Measurements from ENCODE around the gene LGALS16.
"Not testable (repeated sequence)": the region's sequence is repeated elsewhere in the genome, so short reads cannot be mapped to it uniquely, and the experiment has no call there.

Gene LGALS16

GRCh38 chr19:39677961-39678889 is 22.5 kb downstream of the LGALS16 start:
- no peak for DNase-seq (ENCODE audit: low spot score)

DNA sequence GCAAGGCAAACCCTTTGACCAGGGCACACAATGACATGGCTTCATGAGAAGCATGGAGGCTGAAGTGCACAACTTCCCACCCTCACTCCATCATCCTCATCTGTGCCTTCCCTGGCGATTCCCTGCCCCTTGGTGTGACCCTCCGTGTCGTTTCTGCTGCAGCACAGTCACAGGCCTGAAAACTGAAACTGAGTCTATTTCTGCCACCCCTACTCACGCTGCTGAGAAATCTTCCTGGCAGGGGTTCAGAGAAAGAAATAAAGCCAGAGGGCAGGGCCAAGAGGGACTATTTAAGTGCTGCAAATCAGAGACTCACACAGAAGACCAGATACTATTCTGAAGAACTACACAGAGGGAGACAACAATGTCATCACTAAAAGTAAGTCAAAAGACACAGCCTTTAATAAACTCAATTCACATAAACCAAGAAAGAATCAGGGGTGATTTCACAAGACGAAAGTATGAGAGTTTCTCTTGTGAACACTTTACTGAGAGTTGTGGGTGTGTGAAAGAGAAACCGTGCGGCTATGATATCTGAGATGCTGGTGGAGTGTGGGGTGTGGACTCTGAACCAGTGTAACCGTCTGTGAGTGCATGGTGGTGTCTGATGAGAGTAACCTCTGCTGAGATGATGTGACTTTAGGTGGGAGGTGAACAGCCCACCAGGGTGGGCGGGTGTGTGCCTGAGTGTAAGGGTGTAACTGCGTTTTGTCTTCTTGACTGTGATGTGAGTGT is 23.5 kb downstream of the LGALS16 start:
- no peak for DNase-seq (ENCODE audit: low spot score)

DNA sequence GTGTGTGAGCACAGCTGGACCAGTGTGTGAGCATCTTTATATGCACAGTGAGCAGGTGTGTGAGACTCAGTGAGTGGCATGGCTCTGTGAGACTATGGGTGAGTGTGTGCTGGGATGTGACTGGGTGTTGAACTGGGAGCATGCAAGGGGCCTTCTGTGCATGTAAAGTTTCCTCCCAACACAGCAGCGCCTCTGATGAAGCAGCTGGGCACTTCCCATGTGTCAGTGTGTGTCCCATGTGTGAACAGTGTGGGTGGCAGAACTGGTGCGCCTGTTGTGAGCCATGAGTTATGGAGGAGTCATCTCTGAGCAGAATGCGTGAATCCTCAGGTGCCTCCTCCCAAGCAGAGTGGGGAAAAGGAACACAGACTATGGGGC is 24.1 kb downstream of the LGALS16 start:
- DNase-seq (ENCODE audit: low spot score), result no peak

DNA sequence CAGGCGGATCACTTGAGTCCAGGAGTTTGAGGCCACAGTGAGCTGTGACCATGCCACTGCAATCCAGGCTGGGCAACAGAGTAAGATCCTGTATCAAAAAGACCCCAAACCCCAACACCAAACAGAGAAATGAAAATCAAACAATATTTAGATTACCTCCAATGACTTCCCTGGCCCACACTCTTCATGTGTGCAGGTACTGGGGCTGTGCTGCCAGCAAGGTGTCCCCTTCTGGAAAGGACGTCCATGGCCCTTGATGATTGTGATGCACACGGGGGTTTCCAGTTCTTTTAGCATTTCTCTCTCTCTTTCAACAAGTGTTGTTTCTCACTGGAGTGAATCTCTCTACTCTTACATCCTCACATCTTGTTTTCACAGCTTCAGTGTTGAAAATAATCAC is 24.9 kb downstream of the LGALS16 start:
- DNase-seq (ENCODE audit: low spot score), result no peak

DNA sequence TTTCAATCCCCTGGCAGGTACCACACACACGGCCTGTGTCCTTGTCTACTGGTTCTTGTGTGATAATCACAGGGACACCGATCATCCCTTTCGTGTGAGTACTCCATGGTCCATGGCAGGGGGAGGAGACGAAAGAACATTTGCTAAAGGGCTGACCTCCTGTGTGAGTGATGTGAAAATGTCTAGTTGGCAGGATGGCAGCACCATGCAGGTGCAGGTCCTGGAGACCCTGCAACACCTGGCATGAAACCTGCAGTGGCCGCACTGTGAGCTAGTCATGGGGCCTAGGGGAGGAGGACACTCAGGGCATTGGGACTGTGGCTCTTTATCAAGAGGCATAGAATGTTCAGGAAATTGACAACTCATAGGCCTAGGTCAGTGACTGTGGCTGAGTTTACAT is 25.7 kb downstream of the LGALS16 start:
- DNase-seq (ENCODE audit: low spot score), result no peak

DNA sequence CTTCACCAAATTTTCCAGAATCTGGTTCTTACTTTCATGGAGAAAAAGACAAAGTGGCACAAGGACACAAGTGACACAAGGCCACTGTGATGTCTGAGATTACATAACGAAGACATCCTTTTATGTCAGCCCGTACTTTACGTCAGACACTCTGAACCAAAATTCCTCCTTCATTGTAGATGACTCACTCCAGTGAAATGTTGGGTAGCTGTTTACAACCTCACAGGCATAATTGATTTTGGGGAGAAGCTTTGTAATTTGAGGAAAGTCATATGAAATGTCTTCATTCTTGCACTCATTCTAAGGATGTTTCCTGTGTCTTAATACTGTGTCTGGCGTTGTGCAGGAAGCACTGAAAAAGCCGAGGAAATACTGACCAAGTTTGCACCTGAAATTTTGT is 28.6 kb downstream of the LGALS16 start:
- no peak for DNase-seq (ENCODE audit: low spot score)

- DNase-seq (ENCODE audit: low spot score), result no peak
Observed at GRCh38 chr19:39686739-39687138, 31.0 kb downstream of the LGALS16 start.

DNA sequence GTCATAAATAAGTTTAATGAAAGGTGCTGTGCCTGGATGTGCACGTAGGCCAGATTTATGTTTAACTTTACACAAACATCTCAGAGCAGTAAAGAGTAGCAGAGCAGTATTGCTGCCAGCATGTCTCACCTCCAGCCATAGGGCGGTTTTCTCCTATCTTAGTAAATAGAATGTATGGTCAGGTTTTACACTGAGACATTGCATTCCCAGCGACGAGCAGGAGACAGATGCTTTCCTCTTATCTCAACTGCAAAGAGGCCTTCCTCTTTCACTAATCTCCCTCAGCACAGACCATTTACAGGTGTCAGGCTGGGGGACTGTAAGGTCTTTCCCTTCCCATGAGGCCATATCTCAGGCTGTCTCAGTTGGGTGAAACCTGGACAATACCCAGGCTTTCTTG is 32.9 kb downstream of the LGALS16 start:
- DNase-seq (ENCODE audit: low spot score), result not testable (repeated sequence)

DNA sequence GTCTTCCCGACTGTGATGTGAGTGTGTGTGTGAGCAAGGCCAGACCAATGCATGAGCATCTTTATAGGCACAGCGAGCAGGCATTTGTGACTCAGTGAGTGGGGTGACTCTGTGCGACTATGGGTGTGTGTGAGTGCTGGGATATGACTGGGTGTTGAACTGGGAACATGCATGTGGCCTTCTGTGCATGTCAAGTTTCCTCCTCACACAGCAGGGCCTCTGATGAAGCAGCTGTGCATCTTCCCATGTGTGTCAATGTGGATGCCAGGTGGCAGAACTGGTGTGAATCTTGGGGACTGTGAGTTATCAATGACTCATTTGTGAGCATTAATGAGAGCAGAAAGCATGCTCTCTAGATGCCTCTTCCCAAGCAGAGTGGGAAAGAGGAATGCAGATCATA is 36.5 kb downstream of the LGALS16 start:
- no peak for DNase-seq (ENCODE audit: low spot score)

DNA sequence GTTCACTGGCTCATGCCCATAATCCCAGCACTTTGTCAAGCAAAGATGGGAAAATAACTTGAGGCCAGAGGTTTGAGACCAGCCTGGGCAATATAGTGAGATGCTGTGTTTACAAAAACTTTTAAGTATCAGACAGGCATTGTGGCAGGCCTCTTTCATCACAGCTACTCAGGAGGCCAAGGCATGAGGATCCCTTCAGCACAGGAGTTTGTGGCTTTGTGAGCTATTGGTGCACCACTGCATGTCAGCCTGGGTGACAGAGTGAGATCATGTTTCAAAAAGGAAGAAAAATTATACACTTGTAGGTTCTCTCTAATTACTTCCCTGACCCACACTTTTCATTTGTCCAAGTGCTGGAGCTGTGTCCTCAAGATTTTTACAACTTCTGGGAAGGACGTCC is 37.1 kb downstream of the LGALS16 start:
- DNase-seq (ENCODE audit: low spot score), result no peak

DNA sequence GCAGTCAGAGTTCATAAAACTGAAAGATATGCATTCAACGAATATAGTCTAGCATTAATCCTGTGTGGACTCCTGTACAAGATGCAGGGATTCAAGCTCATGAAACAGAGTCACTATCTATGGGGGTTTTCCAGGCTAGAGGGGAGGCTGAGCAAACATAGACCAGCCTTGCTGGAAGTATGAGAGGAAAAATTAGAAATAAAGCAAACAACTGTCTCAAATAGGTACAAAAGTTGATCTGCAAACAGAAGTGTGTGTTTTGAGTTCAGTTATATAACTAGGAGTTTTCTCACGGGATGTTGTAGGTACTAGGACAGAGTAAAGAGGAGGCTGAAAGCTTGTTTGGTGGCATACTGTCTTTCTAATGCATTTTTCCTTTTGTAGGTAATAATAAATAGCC is 40.0 kb downstream of the LGALS16 start:
- no peak for DNase-seq (ENCODE audit: low spot score)

DNA sequence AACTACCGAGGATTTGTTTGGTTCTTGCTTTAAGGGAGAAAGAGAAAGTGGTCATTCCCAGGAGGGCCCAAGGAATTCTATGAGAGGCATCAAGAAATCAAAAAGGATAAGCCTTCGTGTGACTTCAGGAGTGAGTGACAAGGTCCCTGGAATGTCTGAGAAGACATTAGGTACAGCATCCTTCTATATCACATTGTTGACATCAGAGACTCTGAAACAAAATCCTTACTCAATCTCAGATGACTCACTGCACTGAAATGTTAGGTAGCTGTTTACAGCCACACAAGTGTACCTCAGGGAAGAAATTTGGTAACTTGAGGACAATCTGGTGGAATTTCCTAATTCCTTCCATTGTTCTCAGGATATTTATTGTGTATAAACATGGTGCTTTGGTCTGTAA is 40.7 kb downstream of the LGALS16 start:
- DNase-seq (ENCODE audit: low spot score), result no peak

- DNase-seq (ENCODE audit: low spot score), result no peak
Observed at GRCh38 chr19:39698535-39698934, 42.8 kb downstream of the LGALS16 start.

DNA sequence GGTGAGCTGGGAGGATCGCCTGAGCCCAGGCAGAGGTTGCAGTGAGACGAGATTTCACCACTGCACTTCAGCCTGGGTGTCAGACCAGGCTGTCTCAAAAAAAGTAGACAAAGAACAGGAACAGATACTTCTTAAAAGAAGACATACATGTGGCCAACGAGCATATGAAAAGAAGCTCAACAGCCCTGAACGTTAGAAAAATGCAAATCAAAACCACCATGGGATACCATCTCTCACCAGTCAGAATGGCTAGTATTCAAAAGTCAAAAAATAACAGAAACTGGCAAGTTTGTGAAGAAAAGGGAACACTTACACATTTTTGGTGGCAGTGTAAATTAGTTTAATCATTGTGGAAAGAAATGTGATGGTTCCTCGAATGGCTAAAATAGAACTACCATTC is 45.6 kb downstream of the LGALS16 start:
- DNase-seq (ENCODE audit: low spot score), result peak; percentile 8

GRCh38 chr19:39704181-39705044 is 48.7 kb downstream of the LGALS16 start, which contains the start of gene LGALS14:
TSS of gene LGALS14 (plus strand) at chr19:39704481. CDS start at chr19:39704529, 48 bp downstream.
- DNase-seq (ENCODE audit: low spot score), result no peak

DNA sequence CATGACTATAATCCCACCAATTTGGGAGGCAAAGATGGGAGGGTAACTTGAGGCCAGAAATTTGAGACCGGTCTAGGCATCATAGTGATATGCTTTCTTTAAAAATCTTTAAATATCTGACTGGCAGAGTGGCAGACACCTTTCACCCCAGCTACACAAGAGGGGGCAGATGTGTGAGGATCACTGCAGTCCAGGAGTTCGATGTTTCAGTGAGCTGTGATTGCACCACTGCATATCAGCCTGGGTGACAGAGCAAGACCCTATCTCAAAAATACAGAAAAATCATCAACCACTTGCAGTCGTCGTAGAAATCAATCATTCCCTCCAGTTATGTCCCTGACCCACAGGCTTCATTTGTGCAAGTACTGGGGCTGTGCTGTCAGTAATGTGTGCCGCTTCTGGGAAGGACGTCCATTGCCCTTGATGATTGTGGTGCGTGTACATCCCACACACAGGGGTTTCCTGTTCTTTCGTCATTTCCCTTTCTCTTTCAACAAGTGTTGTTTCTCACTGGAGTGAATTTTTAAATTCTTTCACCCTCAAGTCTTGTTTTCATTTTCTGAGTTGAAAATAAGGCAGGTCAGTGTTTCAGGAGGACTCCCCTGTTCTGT is 50.0 kb downstream of the LGALS16 start:
- DNase-seq (ENCODE audit: low spot score), result no peak

DNA sequence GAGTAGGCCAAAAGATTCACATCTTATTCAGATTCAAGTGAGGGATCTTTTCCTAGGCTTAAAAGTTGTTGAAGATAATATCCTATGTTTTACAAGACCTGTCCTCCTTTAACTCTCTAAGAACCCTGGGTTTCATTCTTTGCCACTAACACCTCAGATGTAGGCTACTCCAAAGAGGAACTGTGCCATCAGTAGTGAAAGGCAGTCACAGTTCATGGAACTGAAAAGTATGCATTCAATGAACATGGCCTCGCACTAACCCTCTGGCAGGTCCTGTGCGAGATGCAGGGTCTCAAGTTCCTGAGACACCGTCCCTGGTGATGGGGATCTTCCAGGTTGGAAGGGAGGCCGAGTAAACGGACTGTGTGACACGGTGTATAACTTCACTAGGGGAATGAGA is 52.9 kb downstream of the LGALS16 start:
- DNase-seq (ENCODE audit: low spot score), result no peak

DNA sequence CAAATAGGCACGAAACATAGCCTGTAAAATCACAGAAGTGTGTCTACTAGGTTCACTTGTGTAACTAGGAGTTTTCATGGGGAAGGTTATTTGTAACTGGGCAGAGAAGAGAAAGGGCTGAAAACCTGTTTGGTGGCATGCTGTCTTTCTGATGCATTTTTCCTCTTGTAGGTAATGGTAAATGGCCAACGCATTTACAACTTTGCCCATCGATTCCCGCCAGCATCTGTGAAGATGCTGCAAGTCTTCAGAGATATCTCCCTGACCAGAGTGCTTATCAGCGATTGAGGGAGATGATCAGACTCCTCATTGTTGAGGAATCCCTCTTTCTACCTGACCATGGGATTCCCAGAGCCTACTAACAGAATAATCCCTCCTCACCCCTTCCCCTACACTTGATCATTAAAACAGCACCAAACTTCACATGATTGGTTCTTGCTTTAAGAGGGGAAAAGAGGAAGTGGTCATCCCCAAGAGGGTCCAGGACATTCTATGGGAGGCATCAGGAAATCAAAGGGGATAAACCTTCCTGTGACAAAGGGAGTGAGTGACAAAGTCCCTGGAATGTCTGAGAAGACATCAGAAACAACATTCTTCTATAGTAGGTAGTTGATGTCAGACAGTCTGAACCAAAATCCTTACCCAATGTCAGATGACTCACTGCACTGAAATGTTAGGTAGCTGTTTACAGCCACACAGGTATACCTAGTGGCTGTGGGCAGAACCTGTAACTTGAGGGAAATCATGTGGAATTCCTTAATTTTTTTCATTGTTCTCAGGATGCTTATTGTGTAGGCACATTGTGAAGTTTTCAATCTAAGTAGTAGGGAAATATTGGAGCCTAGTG is 53.5 kb downstream of the LGALS16 start:
- no peak for DNase-seq (ENCODE audit: low spot score)
